ENCODE results near the gene HRH4. TPM values are rescaled to one million over a fixed set of nuclear protein-coding genes. Genes with fewer than 3 reads are reported as not detected.
A peak's percentile ranks its signal among the peaks of the same experiment; 100 is the strongest.

Gene HRH4
- total RNA-seq, 6 donors from 2014 or later, result 0.10 to 1.1 (median 0.45) TPM; not detected in 2

DNA sequence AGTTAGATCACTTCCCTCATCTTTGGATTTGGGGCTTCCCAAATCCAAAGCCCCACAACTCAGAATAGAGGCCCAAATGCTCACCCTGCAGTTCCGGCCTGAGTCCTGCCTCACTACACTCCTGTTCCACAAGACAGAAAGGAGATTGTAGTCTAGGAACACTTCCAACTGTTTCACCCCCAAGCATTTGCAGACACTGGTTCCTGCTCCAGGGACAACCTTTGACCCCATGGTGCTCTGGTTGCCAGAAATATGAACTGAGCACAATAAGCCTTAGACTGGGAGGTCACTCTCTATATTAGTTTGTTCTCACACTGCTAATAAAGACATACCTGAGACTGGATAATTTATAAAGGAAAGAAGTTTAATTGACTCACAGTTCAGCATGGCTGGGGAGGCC is 49.0 kb downstream of the HRH4 start:
- no peak for ATAC-seq (ENCODE audit: low FRiP score in 2 of 2)
- Histone ChIP-seq H3K27ac (no peak overlapping the region), H3K36me3 (no peaks in the 10 kb centered on the region)

GRCh38 chr18:24514439-24514838 is 54.0 kb downstream of the HRH4 start:
- 68 to 69% methylated on average over 2 of the region's 2 CpGs for WGBS, 2 donors
- Histone ChIP-seq H3K4me3 (no peak overlapping the region), H3K27ac (no peak overlapping the region), H3K9me3 (no peaks in the 10 kb centered on the region), H3K4me1 (no peaks in the 10 kb centered on the region), H3K27me3 (no peaks in the 10 kb centered on the region), H3K36me3 (no peaks in the 10 kb centered on the region)
- TF ChIP-seq CTCF (IDR thresholded peaks at IDR 0.05) (peak in 4 of 6 experiments; percentile 11 to 52 (median 36)), POLR2A (IDR thresholded peaks at IDR 0.05) (no peak)
- DNase-seq (no peak), ATAC-seq (ENCODE audit: low FRiP score in 2 of 2) (no peak)

More for the DNA sequence above, 49.0 kb downstream of the HRH4 start:
- WGBS, 2 donors, result 67 to 95% methylated on average over 1 of the region's 1 CpG
- TF ChIP-seq CTCF (IDR thresholded peaks at IDR 0.05) (no peak), EP300 (IDR thresholded peaks at IDR 0.05) (no peak), POLR2A (IDR thresholded peaks at IDR 0.05) (no peak), POLR2AphosphoS5 (IDR thresholded peaks at IDR 0.05) (no peak)
- no peak for DNase-seq
- Histone ChIP-seq H3K4me3 (no peak overlapping the region), H3K4me1 (no peaks in the 10 kb centered on the region), H3K9me3 (no peaks in the 10 kb centered on the region), H3K27me3 (no peaks in the 10 kb centered on the region)

DNA sequence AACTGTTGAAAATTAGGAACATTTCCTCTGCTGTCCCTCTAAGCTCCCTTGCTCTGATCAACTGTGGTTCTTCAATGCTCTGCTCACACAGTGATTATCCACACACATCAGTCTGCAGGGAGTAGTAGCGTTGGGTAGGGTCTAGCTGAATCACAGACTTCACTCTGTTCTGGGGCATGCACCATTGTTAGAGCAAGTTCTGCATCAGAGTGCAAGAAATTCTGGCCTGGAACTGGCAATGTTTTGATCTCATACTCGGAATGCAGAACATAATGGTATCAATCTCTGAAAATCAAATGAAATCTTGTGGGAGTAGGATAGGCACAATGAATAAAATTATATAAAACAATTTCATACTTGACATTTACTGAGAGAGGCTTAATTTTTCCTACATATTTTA is 55.3 kb downstream of the HRH4 start:
- Histone ChIP-seq H3K4me3 (no peak overlapping the region), H3K27ac (no peak overlapping the region), H3K4me1 (no peaks in the 10 kb centered on the region), H3K27me3 (no peaks in the 10 kb centered on the region), H3K9me3 (no peaks in the 10 kb centered on the region), H3K36me3 (no peaks in the 10 kb centered on the region)
- TF ChIP-seq POLR2AphosphoS5 (IDR thresholded peaks at IDR 0.05) (no peak), CTCF (IDR thresholded peaks at IDR 0.05) (no peak), EP300 (IDR thresholded peaks at IDR 0.05) (no peak), POLR2A (IDR thresholded peaks at IDR 0.05) (no peak)
- no peak for ATAC-seq (ENCODE audit: low FRiP score in 2 of 2)
- 83 to 86% methylated on average over 2 of the region's 2 CpGs for WGBS, 2 donors
- DNase-seq, result no peak

GRCh38 chr18:24516261-24516660 is 55.8 kb downstream of the HRH4 start:
- no peak for ATAC-seq (ENCODE audit: low FRiP score in 2 of 2)
- Histone ChIP-seq H3K27me3 (no peaks in the 10 kb centered on the region), H3K36me3 (no peaks in the 10 kb centered on the region), H3K4me3 (no peak overlapping the region), H3K4me1 (no peaks in the 10 kb centered on the region), H3K9me3 (no peaks in the 10 kb centered on the region), H3K27ac (no peak overlapping the region)
- WGBS, 2 donors, result 67 to 70% methylated on average over 3 of the region's 3 CpGs
- no peak for DNase-seq
- TF ChIP-seq POLR2AphosphoS5 (IDR thresholded peaks at IDR 0.05) (no peak), POLR2A (IDR thresholded peaks at IDR 0.05) (no peak), EP300 (IDR thresholded peaks at IDR 0.05) (no peak), CTCF (IDR thresholded peaks at IDR 0.05) (no peak)

GRCh38 chr18:24517554-24517953 is 57.1 kb downstream of the HRH4 start:
- DNase-seq (peak in 1 of 2 donors; percentile 21), ATAC-seq (ENCODE audit: low FRiP score in 2 of 2) (no peak)
- Histone ChIP-seq H3K27me3 (no peaks in the 10 kb centered on the region), H3K36me3 (no peaks in the 10 kb centered on the region), H3K9me3 (no peaks in the 10 kb centered on the region), H3K4me3 (no peak overlapping the region), H3K4me1 (no peaks in the 10 kb centered on the region), H3K27ac (no peak overlapping the region)
- TF ChIP-seq CTCF (IDR thresholded peaks at IDR 0.05) (no peak), POLR2A (IDR thresholded peaks at IDR 0.05) (no peak), POLR2AphosphoS5 (IDR thresholded peaks at IDR 0.05) (no peak), EP300 (IDR thresholded peaks at IDR 0.05) (no peak)
- WGBS, 2 donors, result 91 to 95% methylated on average over 5 to 8 of the region's 8 CpGs
